ENCODE measurements around the gene KCMF1. TPM values are rescaled to one million over a fixed set of nuclear protein-coding genes. Genes with fewer than 3 reads are reported as not detected.
A peak's percentile ranks its signal among the peaks of the same experiment; 100 is the strongest.

KCMF1 gene
- total RNA-seq, 1 experiment from 2014 or later, result 97.8 TPM

DNA sequence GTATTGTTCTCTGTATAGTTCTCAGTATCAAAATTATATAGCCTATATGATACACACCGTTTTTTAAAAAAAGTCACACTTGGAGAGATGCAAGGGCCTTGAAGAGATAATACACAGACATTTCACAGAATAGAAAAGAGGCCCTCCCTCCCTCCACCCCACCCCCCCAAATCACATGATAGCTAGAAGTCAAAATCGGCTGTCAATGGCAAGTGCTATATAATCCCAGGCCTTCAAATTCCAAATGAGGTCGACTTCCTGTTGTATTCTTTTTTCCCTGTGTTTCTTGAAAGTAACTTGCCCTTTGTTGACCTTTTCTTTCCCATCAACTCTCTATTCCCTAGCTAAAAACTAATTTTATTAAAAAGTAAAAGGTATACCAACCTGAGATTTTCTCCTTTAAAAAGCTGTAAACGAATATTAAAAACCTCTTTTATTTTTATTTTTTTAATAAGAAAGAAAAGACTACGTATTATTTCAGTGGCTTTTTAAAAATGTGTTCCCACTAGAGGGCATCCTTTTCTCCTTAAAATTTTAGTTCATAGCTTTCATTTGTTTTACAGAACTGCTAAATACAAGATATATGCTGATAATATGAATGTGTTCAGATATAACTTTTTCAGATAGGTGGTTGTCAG, 46.6 kb downstream of the KCMF1 start:
- POLR2A ChIA-PET (ENCODE audit: unreplicated experiment), result no interaction called here
- Histone ChIP-seq H4K20me1 (ENCODE audit: insufficient read depth) (peaks cover 54% of the 10 kb centered on the region), H3K27ac (peak overlapping the region; percentile 73; the same call in 1 of the 2 replicates)

GRCh38 chr2:85018049-85018447, 47.1 kb downstream of the KCMF1 start:
- Histone ChIP-seq H3K36me3 (ENCODE audit: low read depth) (no peaks in the 10 kb centered on the region; the same call in 1 of the 2 replicates), H2AFZ (no peak overlapping the region), H3K4me3 (no peak overlapping the region), H3K9me3 (ENCODE audit: insufficient read depth, low read depth) (no peaks in the 10 kb centered on the region), H3K27me3 (ENCODE audit: insufficient read depth, low read depth) (no peaks in the 10 kb centered on the region), H3K4me1 (replicated peaks; ENCODE audit: insufficient read depth) (peaks cover 35% of the 10 kb centered on the region), H3K4me2 (no peak overlapping the region), H3F3A (ENCODE audit: insufficient read depth, low read depth) (peaks cover 57% of the 10 kb centered on the region), H4K20me1 (ENCODE audit: insufficient read depth) (peaks cover 55% of the 10 kb centered on the region), H3K79me2 (ENCODE audit: low read depth) (peaks cover 93% of the 10 kb centered on the region), H3K27ac (peak overlapping the region; percentile 73), H3K9me2 (ENCODE audit: insufficient read depth) (no peaks in the 10 kb centered on the region)
- ChIA-PET POLR2A (ENCODE audit: unreplicated experiment) (no interaction called here), CTCF (interaction anchor here (0.6 to 1.4 kb wide), 7 partner anchors 29 to 309 kb away, joined by 3 to 10 read pairs (median 5); no protein-coding TSS in a partner anchor)
- no TSS peak for BruUV-seq (replicated peaks)
- no peak for DNase-seq
- TF ChIP-seq EZH2 (IDR thresholded peaks at IDR 0.05; ENCODE audit: low read depth), result no peak
- TF ChIP-seq CTCF (conservative IDR thresholded peaks at IDR 0.05), result 0 out of 2 replicates have a peak, but pooled peaks have one; percentile 3
- intact Hi-C loops (cut with micrococcal nuclease; ENCODE audit: unreplicated experiment), result no loop called here

More for the DNA sequence above, 46.6 kb downstream of the KCMF1 start:
- Histone ChIP-seq H3K79me2 (ENCODE audit: low read depth) (peaks cover 93% of the 10 kb centered on the region), H3K4me2 (no peak overlapping the region), H3K9me2 (ENCODE audit: insufficient read depth) (no peaks in the 10 kb centered on the region), H3F3A (ENCODE audit: insufficient read depth, low read depth) (peaks cover 58% of the 10 kb centered on the region), H3K9me3 (ENCODE audit: insufficient read depth, low read depth) (no peaks in the 10 kb centered on the region), H3K4me3 (no peak overlapping the region), H3K4me1 (replicated peaks; ENCODE audit: insufficient read depth) (peaks cover 35% of the 10 kb centered on the region), H3K27me3 (ENCODE audit: insufficient read depth, low read depth) (no peaks in the 10 kb centered on the region), H2AFZ (no peak overlapping the region), H3K36me3 (ENCODE audit: low read depth) (peaks cover 5% of the 10 kb centered on the region)
- DNase-seq, result no peak
- no TSS peak for BruUV-seq (replicated peaks)
- CTCF ChIA-PET, result interaction anchor here (0.5 to 1.4 kb wide), 7 partner anchors 30 to 136 kb away, joined by 3 to 10 read pairs (median 5); no protein-coding TSS in a partner anchor
- intact Hi-C loops (cut with micrococcal nuclease; ENCODE audit: unreplicated experiment), result no loop called here
- TF ChIP-seq EZH2 (IDR thresholded peaks at IDR 0.05; ENCODE audit: low read depth) (no peak), CTCF (conservative IDR thresholded peaks at IDR 0.05) (peak; percentile 66)

- Histone ChIP-seq H2AFZ (no peak overlapping the region), H3F3A (ENCODE audit: insufficient read depth, low read depth) (peaks cover 51% of the 10 kb centered on the region), H3K36me3 (ENCODE audit: low read depth) (no peaks in the 10 kb centered on the region; the same call in 1 of the 2 replicates), H3K9me2 (ENCODE audit: insufficient read depth) (no peaks in the 10 kb centered on the region), H3K4me2 (peak overlapping the region; percentile 16; the same call in 1 of the 2 replicates), H3K4me3 (no peak overlapping the region), H3K9me3 (ENCODE audit: insufficient read depth, low read depth) (no peaks in the 10 kb centered on the region), H3K4me1 (replicated peaks; ENCODE audit: insufficient read depth) (peaks cover 35% of the 10 kb centered on the region), H3K27me3 (ENCODE audit: insufficient read depth, low read depth) (no peaks in the 10 kb centered on the region), H3K79me2 (ENCODE audit: low read depth) (peaks cover 93% of the 10 kb centered on the region), H3K27ac (peak overlapping the region; percentile 73), H4K20me1 (ENCODE audit: insufficient read depth) (peaks cover 55% of the 10 kb centered on the region)
- peak in 1 of 2 experiments; percentile 91 for DNase-seq
- POLR2A ChIA-PET (ENCODE audit: unreplicated experiment), result interaction anchor here (0.7 kb wide), 1 partner anchor 31 kb away, joined by 4 read pairs; no protein-coding TSS in a partner anchor
- TF ChIP-seq CTCF (conservative IDR thresholded peaks at IDR 0.05) (no peak), EZH2 (IDR thresholded peaks at IDR 0.05; ENCODE audit: low read depth) (no peak)
- CTCF ChIA-PET, result interaction anchor here (0.6 kb wide), 1 partner anchor 22 kb away, joined by 15 read pairs; no protein-coding TSS in a partner anchor
- no TSS peak for BruUV-seq (replicated peaks)
- intact Hi-C loops (cut with micrococcal nuclease; ENCODE audit: unreplicated experiment), result no loop called here
Measured at GRCh38 chr2:85019121-85019520, 48.2 kb downstream of the KCMF1 start.
